Raji (cell line): Measurements from ENCODE around the gene RNF31.

Source experiments
- POLR2A ChIP-seq: IDR thresholded peaks from 2 replicates; pipeline ENCODE4 v1.6.1; 2011; ENCODE audit warnings: low read depth, low read length, control low read depth; ENCODE audit not compliant: insufficient read depth

Gene RNF31

DNA sequence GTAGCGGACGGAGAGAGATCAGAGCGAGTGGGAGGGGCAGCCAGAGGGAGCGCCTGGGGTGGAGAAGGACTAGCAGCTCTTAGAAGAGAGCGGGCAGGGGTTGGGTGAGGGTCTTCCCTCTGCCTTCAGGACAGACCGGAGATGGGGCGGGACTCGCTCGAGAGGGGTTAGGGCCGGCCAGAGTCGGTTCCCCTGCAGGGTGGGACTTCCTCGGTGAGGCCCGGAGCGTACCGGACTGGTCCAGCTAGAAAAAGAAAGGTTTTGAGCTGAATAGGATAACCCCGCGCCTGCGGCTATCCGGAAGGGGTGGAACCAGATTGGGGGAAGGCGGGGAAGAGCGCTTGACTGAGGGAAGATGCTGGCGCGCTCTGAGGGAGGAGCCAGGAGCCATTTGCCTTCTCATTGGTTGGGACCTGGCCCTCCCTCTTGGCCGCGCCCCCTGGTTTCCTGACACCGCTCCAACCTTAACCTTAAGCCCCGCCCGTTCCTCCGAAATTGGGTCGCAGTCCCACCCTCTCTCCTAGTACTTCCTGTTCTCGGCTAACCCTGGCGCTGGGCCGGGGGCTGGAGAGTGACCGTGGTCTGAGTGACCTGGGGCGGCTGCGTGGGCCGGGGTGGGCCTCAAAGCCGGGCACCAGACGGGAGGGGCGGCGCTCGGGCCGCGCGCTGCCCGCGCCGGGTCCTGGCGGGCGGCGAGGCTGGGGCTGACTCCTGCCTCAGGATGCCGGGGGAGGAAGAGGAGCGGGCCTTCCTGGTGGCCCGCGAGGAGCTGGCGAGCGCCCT is at the start of gene RNF31:
TSS of gene RNF31 (plus strand) at position 521 of the 783 bp plus-strand sequence. CDS start at position 722, 201 bp downstream.
- peak; percentile 65 for TF ChIP-seq POLR2A

DNA sequence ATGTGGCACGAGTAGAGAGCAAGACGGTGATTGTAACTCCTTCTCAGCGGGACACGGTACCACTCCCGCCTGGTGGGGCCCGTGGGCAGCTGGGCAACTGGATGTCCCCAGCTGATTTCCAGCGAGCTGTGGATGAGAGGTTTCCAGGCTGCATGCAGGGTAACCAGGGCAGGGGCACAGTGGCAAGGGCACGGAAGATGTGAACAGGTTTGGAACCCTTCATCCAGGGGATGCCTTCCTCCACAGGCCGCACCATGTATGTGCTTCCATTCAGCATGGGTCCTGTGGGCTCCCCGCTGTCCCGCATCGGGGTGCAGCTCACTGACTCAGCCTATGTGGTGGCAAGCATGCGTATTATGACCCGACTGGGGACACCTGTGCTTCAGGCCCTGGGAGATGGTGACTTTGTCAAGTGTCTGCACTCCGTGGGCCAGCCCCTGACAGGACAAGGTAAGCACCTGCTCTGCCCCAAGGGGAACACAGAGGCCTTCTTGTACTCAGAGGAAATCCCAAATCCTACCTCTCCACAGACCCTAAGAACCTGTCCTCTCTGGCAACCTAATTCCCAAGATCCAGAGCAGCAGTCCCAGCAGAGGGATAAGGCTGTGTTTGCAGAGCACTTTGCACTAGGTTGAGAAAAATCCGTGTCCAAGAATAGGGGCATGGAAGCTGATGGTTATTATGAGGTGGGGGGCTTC is 48.9 kb upstream of the RNF31 start:
- no peak for TF ChIP-seq POLR2A

DNA sequence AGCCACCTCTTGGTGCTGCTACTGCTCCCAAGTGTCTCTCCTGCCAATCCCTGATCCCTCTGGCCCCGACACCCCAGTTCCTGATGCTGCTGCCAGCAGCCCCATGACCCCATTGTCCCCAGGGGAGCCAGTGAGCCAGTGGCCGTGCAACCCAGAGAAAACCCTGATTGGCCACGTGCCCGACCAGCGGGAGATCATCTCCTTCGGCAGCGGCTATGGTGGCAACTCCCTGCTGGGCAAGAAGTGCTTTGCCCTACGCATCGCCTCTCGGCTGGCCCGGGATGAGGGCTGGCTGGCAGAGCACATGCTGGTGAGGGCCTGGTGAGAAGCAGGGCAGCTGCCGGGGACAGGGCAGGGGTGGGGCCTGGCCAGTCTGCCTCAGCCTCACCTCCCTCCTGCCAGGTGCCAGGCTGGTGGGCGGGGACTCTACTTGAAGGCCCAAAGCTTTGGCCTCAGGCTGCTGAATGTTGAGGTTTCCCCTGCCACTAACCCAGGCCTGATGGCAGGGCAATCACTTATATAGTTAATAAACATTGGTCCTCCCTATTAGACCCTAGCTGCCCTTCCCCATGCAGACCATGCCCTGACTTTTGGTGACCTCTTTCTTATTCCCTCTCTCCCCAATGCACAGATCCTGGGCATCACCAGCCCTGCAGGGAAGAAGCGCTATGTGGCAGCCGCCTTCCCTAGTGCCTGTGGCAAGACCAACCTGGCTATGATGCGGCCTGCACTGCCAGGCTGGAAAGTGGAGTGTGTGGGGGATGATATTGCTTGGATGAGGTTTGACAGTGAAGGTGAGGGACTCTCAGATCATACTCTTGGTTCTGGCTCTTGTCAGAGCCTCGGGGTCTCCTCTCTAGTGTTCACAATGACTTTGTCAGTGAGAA is 48.1 kb upstream of the RNF31 start:
- TF ChIP-seq POLR2A, result no peak

DNA sequence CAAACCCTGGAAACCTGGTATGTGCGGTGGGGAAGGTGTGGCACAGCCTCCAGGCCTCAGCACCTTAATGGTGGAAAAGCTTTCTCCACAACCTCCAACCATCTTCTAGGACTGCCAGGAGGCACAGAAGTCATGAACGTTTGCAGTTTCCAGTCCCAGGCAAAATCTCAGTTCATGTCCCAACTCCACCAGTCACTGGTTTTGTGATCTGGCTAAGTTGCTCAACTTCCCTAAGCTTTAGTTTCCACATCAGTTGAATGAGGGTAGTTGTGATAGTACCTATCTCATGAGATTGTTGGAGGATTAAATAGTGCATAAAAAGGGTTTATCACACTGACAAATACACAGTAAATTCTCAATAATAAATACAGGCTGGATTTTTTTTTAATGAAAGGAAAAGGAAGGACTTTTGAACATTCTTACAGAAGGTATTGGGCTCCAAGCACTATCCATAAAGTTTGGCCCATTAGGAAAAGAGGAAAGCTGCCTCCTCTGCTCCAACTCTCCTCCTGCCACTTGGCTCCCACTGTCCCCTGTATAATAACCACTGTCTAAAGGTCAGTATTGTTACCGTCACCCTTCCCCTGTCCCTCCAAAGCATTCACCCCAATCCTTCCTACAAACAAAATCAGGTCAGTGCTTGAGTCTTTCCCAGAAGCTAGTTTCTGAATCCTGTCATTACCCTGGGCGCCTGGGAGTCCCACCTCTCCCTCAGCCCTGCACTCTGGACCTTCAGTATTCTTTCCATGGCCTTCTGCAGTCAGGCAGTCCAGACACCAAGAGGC is 46.9 kb upstream of the RNF31 start:
- TF ChIP-seq POLR2A, result no peak

DNA sequence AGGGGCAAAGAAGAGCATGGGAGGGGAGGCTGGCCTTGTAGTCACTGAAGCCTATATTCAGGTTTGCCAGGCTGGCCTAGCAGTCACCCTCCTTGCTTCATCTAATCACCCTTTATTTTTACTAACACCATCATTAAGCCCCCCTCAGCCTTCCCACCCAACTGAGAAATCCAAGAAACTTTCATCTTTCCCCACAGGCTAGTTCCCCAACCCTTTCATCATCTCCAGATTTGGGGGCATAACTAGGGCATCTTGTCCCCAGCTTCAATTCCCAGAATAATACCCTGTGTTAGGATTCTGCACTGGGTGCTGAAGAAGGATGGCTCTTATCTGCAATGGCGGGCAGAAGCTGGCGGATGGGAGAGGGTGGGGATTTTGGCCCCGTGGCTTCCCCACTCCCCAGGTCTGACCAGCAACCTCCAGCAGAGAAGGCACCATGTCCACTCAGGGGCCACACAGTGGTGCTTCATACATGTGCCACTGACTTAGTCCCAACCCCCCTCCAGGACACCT is 46.3 kb upstream of the RNF31 start:
- no peak for TF ChIP-seq POLR2A

DNA sequence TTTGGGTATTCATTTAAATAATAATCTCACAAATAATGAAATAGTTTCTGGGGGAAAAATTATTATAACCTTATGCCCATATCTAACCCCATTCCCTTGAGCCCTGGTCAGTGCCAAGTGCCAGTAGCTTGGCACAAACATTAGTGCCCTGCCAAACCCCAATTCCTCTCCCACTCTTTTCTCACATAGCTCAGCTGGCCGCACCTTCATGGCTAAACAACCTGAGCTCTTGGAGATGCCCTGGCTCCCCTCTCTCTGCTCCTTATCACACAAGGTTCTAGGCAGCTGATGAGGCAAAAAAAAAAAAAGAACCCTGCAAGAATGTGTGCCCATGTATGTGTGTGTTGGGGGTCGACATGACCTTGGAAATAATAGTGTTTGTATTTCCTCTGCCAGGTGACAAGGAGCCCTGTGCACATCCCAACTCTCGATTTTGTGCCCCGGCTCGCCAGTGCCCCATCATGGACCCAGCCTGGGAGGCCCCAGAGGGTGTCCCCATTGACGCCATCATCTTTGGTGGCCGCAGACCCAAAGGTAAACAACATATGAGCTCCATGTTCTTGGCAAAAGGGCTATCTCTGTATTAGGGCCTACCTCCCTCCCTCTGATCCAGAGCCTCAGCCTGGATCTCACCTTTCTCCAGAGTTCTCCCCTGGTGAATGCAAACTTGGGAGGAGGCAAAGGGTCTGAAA is 44.8 kb upstream of the RNF31 start:
- no peak for TF ChIP-seq POLR2A

DNA sequence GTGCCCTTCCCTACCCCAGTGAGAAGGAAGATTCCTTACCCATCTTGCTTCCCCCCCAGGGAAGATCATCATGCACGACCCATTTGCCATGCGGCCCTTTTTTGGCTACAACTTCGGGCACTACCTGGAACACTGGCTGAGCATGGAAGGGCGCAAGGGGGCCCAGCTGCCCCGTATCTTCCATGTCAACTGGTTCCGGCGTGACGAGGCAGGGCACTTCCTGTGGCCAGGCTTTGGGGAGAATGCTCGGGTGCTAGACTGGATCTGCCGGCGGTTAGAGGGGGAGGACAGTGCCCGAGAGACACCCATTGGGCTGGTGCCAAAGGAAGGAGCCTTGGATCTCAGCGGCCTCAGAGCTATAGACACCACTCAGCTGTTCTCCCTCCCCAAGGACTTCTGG is 43.8 kb upstream of the RNF31 start:
- no peak for TF ChIP-seq POLR2A

DNA sequence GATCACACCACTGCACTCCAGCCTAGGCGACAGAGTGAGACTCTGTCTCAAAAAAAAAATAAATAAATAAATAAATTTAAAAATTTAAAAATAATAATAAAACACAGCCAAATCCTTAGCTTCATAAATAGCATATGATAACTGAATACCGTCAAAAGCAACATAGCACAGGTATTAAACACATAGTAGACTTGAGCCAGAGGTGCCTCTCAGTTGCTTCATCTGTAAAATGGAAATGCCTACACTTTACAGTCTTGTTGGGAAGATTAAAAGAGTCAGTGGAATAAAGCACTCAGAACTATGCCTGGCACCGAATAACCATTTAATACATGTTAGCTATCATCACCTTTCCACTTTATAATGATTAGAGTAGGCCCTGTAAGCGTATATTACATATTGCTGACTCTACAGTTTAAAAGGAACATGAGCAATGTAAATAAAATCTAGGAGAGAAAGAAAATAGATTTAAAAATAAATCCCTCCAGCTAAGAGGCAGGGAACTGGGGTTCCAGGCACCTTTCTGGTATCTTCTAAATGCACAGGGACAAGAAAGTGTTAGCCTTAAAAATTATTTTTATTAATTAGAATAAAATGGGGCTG is 40.5 kb upstream of the RNF31 start:
- no peak for TF ChIP-seq POLR2A

DNA sequence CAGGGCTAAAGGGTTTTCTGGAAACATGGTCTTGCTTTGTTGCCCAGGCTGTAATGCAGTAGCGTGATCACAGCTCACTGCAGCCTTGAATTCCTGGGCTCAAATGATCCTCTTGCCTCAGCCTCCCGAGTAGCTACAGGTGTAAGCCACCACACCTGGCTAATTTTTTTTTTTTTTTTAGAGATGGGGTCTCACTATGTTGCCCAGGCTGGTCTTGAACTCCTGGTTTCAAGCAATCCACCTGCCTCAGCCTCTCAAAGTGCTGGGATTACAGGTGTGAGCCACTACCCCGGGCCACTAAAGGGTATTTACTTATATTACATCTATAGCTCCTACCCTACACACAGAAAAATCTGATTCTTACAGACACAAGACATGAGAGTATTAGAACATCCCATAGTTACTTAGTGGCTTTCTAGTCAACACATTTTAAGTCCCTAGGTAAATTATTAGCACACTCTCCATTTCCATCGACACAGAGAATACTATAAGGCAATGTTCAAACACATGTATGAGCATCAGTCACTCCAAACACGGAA is 38.9 kb upstream of the RNF31 start:
- TF ChIP-seq POLR2A, result no peak

DNA sequence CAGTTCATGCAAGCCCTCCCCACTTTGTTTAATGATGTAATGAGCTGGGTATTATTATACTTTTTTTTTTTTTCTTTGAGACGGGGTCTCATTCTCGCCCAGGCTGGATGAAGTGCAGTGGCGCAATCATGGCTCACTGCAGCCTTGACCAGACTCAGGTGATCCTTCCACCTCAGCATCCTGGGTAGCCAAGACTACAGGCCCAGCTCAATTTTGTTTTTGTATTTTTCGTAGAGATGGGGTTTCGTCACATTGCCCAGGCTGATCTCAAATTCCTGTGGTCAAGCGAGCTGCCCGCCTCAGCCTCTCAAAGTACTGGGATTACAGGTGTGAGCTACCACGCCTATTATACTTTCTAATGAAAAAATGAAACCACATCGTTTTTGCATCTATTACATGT is 37.2 kb upstream of the RNF31 start:
- TF ChIP-seq POLR2A, result no peak

DNA sequence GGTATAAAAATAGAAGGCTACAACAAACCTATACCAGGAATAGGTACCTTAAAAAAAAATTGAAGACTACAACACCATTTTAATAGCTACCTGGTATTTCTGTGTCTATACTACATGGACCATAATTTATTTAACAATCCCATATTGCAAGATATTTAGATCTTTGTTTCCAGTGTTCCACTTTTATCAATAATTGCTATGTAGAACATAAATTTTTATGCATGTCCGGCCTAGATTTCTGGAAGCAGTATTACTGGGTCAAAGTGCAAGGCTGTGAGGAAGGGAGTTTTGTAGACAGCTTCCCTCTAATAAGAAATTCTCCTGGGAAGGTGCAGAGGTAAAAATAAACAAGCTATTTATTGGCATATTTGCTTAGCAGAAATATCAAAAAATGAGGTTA is 36.8 kb upstream of the RNF31 start:
- TF ChIP-seq POLR2A, result no peak

DNA sequence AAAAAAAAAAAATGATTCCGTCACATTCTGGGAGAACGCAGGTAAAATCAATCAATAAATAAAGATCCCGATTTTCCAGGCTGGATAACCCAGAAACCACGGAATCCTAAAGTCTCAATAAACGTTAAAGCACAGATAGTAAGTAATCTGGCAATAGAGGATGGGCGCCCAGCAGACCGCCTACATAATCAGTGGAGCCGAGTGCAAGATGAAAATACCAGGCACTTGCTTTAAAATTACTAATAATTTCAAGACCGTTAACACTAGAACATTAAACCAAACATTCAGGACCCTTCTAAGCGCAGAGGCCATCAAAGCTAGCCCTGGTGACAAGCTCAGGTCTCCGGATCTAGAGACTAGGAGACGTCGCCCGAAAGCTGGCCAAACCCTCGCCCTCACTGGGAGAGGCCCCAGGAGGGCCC is 33.9 kb upstream of the RNF31 start:
- no peak for TF ChIP-seq POLR2A

DNA sequence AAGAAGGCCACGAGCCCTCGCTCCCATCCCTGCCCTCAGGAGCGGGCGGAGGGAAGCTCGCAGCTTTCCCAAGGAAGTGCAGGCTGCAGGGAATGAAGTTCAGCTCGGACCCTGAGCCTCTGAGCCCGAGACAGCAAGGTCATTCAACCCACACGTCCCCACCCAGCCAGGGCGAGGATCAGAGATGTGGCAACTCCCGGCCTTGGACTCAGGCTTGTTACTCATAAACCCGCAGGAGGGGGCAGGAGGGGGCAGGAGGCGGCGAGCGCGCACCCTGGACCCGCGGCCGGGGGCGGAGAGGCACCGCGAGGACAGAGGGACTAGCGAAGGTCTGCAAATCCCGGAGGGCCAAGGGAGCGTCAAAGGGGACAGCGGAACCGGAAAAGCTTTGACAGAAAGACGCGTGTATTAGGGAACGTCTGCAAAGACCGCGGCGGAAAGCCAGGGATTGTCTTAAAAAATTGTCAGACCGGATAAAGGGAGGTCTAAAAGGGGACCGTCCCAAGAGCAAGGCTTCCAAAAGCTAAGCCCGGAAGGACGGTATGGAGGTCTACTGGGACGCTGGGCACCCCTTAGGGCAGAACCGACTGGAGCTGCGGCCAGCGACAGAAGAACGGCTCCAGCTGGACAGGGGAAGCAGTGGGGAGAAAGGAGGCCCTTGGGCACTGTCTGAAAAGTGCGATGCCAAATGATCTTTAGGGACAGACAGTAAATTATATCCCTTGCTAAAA is 33.3 kb upstream of the RNF31 start:
- peak; percentile 82 for TF ChIP-seq POLR2A
